Epidermal melanocyte (primary cell): Measurements from ENCODE around the gene SRXN1.

ENCODE experiments used
- DNase-seq: peaks from one replicate; pipeline ENCODE4 v3.0.0; 2011; ENCODE audit warnings: low spot score; ENCODE audit not compliant: insufficient read length

The SRXN1 gene

GRCh38 chr20:635893-636338 lies 17.1 kb downstream of the SRXN1 start:
- DNase-seq = no peak

DNA sequence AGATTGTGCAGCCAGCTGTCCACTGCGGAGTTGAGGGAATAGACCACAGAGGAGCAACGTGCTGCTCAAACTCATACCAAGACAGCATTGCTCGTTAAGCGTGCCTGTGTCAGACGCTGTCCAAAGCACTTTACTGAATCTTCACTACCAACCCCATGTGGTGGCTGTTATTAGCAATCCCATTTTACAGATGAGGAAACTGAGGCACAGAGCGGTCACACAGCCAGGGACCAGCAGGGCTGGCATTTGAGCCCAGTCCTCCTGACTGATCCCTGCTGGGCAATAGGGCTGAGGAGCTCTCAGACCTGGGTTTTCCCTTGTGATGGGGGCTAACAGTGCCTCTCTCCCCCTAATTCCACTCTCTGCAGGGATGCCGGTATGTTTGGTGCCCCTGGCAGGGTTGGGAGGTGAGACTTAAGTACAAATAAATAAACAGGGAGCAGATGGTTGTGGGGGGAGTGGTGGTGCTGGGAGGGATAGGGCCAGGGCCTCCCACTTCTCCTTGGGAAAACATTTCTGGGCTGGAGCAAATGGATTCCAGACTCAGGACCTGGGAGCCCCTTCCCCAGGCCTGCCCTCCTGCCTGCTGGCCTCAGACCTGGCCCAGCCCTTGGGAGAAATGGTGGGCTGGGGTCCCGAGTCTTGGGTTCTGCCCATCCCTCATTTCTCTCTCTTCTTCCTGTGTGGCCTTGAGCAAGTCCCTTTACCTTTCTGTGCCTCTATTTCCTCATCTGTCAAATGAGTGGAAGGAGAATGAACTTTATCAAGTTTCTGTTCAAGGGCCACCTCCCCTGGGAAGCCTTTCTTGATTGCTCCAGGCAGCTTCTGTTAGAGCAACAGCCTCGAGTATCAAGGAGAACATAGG lies 17.7 kb downstream of the SRXN1 start:
- DNase-seq = no peak

DNA sequence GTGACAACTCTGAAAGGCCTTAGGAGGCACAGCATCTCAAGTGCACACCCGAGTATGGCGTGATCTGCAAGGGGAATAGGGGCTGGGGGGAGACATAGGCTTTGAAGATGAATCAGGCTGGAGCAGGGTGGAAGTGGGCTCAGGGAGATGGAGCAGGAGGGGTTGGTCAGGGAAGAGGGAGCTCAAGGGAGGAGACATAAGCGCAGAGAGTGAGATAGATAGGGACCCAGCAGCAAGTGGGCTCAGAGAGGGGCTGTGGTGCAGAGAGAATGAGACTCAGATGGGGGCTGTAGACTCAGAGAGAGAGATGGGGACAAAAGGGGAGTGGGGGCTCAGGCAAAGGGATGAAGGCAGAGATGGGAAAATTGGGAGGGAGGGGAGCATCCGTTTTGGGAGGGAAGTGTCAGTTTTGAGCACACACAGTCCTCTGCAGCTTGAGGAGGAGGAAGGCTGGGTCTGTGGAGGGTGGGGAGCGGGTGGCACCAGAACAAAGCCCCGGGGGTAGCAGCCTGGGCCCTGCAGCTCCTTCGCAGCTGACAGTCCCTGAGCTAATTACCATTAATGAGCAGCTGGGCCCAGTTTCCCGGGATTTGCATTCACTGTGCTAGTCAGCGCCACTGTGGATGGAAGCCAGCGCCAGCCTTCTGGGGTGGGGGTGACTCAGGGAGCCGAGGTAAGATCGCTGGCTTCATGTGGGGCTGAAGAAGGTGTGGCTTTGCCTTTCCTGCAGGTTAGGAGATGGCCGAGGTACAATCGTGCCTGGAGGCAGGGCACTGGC lies 18.7 kb downstream of the SRXN1 start:
- no peak for DNase-seq

GRCh38 chr20:631101-631500 lies 21.9 kb downstream of the SRXN1 start:
- no peak for DNase-seq

GRCh38 chr20:626579-626978 lies 26.4 kb downstream of the SRXN1 start:
- DNase-seq = no peak

- DNase-seq = no peak
Measured at GRCh38 chr20:625360-625932, 27.6 kb downstream of the SRXN1 start.

- no peak for DNase-seq
Measured at GRCh38 chr20:623704-624103, 29.3 kb downstream of the SRXN1 start.

- DNase-seq = no peak
Measured at GRCh38 chr20:623021-623420, 30.0 kb downstream of the SRXN1 start.

GRCh38 chr20:622161-622560 lies 30.8 kb downstream of the SRXN1 start:
- DNase-seq = no peak

DNA sequence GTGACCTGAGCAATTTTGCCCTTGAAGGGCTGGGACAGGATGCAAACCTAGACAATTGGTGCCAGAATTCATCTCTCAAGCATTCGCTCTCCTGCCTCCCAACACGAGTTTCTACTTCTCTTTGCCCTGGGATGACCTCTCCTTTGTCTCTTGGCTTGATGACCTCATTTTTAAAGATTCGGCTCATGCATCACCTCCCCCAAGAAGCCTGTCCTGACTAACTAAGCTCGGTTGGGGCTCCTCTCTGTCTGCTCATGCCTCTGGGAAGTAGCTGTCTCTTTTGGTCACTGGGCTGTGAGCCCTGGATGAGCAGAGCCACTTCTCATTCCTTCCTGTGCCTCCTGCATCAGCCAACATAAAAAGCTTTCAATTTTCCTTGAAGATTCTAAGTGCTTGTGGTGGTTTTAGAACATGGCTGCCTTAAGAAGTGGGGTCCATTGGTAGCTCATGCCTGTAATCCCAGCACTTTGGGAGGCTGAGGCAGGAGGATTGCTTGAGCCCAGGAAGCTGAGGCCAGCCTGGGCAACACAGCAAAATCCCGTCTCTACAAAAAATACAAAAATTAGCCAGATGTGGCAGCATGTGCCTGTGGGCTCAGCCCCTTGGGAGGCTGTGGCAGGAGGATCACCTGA lies 31.8 kb downstream of the SRXN1 start:
- no peak for DNase-seq

DNA sequence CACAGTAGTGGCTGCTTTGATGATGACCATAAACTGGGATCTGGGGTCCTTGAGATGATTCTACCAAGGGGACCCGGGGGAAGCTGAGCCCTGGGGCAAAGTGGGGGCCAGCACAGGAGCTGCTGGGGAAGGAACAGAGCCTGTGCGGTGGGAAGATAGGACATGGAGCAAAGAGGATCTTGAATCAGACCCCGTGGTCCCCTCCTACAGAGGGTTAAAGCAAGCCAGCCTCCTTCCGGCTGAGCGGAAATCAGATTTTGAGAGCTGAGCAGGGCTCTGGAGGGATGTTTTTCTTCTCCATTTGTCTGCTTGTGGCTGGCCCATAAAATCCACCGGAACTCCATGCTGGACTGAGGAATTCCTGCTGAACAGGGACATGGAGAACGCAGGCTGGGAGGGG lies 32.8 kb downstream of the SRXN1 start:
- no peak for DNase-seq

DNA sequence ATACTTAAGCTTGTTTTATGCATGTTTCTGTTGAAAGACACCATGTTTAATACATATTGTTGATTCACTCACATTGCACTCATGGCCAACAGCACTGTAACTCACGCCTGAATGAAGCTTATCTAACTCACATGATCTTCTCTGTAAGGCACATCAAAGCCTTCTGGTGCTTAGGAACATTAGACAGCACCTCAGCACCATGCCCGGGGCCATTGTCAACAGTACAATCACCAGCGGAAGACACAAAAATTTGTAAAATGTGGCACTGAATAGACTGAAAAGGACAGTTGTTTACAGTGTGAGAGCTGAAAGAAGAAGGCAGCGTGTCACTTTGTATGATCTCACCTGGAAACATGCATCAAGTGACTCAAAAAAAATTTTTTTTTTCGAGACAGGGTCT lies 34.0 kb downstream of the SRXN1 start:
- DNase-seq = no peak

- no peak for DNase-seq
Measured at GRCh38 chr20:617934-618690, 34.9 kb downstream of the SRXN1 start.

DNA sequence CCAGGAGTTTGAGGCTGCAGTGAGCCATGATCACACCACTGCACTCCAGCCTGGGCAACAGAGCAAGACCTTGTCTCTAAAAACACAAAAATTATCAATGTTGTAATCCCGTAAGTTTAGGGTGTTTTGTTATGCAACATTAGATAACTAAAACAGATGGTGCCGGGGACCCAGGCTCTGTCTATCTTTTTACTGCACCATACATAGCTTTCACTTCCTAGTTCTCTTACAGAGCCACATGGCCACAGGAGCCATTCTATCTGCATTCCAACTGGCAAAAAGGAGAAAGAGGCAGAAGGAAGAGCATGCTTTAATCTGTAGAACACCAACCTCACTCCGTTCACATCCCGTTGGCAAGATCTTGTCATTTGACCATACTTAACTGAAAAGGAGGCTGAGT lies 37.5 kb downstream of the SRXN1 start:
- no peak for DNase-seq

- DNase-seq = no peak
Measured at GRCh38 chr20:611843-612185, 41.2 kb downstream of the SRXN1 start.

DNA sequence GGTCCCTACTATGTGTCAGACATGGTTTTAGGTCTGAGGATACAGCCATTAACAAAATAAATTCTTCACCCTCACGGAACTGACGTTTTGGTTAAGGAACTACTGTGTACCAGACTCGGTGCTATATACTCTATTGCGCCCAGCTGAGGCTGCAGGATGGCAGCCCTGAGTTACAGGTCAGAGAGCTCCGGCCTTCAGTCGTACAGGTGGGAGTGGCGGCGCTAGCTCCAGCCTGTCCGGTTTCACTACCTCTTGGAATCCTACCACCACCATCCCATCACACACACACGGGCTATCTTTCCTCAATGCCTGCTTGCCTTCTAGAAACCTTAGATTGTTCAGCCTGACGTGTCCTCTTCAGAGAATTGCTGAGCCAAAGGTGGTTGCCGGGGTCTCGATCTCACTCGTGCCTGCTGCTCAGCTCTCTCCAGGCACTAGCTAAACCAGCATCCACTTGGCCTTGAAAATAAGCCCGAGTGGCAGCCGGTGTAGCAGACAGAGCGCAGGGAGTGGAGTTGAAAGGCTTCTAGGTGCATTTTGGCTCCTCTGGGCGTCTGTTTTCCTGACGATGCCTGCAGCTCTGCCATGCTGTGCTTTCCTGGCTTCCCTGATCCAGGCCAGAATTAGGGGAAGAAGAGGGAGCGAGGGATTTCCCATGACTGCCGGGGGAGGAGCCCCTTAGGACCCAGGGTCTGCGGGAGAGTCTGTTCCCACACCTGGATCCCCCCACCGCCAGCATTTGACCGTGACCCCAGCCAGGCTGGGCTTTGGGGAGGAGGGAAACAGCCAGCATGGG lies 41.8 kb downstream of the SRXN1 start:
- no peak for DNase-seq

DNA sequence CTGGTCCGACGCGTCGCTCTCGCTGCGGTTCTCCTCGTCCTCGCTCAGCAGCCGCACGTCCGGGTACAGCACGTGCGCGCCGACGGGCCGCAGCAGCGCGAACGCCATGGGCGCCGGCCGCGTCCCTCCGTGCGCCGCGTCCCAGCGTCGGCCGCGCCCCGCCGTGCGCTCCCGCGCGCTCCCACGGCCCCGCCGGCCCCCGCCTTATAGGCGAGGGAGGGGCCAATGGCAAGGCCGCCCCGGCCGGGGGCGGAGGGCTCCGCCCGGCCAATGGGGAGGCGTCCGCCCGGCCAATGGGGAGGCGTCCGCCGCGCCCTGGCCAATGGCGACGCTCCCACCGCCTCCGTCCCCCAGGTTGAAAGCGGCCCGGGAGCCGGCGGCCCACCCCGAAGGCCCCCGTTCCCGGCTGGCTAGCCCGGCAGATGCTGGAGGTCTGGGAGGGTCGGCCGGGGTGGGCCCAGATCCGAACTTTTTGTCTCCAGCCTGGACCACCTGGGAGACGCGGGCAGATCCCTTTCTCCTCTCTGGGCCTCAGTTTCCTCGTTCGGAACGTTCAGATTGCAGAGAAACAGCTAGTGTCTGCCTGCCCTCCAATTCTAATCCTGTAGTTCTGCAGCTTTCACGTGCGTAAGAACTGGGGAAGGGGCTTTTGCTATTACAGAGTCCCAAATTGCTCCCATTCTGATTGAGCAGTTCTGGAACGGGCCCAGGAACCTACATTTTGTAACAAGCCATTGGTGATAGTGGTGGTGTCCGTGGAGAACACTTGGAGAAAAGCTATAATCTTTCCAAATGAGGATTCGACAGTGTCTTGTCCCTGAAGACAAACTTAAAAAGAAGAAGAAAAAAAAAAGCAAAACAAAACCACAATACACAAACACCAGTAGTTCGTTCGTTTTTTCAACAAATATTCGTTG lies 42.6 kb downstream of the SRXN1 start, which contains the start of gene TCF15:
TCF15 (minus strand) TSS at position 180 of the 917 bp plus-strand sequence; CDS start at position 108, 72 bp downstream.
- DNase-seq = no peak

GRCh38 chr20:609371-609964 lies 43.5 kb downstream of the SRXN1 start:
- no peak for DNase-seq

DNA sequence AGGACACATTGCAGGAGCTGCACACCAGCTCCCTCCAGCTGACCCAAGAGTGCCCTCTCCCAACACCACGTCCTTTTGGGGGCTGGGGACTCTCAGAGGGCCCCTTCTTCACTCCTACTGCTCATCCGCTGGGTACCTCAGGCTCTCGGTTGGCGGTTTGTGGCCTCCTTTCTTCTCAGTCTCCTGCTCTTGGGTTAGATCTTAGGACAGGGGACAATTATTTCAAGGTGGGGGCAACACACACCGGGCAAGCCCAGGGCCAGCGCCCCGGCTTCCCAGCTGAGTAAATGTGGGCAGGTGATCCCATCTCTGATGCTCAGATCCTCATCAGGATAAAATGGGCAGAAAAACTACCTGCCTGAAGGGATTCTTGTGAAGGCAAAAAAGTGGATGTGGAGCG lies 44.0 kb downstream of the SRXN1 start:
- no peak for DNase-seq
